HG02981 (cell line): ENCODE measurements around the gene C11orf52.

Source experiments
- ATAC-seq: cut with Tn5 transposase; IDR thresholded peaks from one replicate; pipeline ENCODE4 v1.9.1; 2021; ENCODE audit warnings: mild to moderate bottlenecking, moderate library complexity; ENCODE audit not compliant: unreplicated experiment

C11orf52 gene

DNA sequence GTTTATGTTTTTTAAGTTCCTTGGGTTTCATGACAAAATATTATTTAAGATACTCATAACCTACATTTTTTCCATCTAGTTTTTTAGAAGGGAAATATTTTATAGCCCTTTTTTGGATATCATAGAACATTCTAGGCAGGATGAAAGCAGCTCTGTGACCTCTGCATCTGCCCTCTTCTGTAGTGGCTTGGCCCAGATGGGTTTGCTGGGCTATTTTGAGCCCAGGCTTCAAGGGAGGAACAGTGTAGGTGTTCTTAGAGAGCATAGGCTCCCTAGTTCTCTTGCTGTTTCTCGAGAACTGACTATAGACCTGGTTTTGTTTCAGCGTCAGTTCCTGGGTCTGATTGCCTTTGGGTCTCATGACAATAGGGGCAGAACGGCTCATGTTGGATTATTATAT is 50.6 kb downstream of the C11orf52 start:
- ATAC-seq: no peak

DNA sequence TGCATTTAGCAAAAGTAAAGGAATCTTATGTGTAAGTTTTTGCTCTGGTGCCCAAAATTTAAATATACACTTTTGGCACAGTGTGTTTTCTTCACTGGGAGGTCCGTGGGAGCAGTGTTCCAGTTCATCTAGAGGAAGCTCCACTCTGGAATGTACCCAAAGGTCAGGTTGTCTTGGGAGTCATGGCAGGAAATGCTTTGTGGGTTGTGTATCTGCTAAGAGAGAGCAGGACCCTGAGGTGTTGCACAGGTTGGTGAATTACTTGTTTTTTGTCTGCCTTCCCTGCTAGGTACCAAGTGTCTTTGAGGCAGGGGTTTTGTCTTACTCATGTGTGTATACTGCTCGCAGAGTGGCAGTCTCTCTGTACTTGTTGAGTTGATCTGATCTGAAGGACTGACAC is 55.7 kb downstream of the C11orf52 start:
- no peak for ATAC-seq

DNA sequence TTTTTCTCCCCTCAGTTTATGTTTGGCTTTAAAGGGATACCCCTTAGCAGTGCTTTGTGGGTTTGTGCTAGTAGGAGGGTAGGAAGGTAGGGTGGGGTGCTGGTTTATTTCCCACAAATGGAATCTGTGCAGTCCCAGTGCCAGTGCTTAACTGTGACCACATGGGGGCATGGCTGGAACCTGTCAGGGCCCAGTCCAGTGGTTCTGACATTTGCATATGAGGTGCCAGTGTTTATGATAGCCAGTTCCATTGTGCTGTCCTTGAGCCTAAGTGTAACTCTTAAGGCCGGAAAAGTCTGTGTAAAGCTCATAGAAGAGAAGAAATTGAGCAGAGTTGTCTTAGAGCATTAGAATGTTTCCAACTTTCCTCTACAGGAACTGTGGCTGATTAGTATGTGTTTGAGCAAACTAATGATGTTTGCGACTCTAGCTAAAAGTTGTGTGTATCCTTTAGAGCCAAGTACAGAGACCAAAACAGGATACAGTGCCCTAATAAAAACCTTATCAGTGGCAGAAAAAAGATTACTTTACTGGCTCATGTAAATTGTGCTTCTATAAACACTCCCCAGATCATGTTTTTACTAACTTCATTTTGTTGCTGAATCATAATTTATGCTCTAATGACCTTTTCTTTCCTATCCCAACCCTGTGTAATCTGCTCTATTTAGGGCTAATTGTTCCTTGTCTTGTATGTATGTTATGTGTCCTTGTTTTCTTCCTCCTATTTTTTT is 56.5 kb downstream of the C11orf52 start:
- no peak for ATAC-seq

GRCh38 chr11:111976119-111976766 is 57.5 kb downstream of the C11orf52 start:
- ATAC-seq: no peak
